Keratinocyte (primary cell): ENCODE results near the gene LAMA4. TPM values are rescaled to one million over a fixed set of nuclear protein-coding genes. Genes with fewer than 3 reads are reported as not detected.

Experiments used
- DNase-seq: peaks from one replicate; pipeline ENCODE4 v3.0.0-alpha.2; 2011; ENCODE audit warnings: low read depth, missing footprints, low spot score
- FAIRE-seq: peaks from 2 replicates; lab custom pipeline; 2011; peaks lifted over from hg19 to GRCh38; lab: Jason Lieb, UNC
- H2AFZ ChIP-seq: 2 replicates; pipeline ENCODE4 v1.6.0; 2012; ENCODE audit warnings: low read length, control low read depth, inconsistent platforms; ENCODE audit not compliant: control insufficient read depth
- H3K27ac ChIP-seq: 2 replicates; pipeline ENCODE4 v1.5.1; 2011; ENCODE audit warnings: low read length; ENCODE audit not compliant: control insufficient read depth, insufficient read depth
- H3K27me3 ChIP-seq: 3 replicates; pipeline ENCODE4 v1.6.0; 2011; ENCODE audit warnings: low read length; ENCODE audit not compliant: control insufficient read depth, insufficient read depth; ENCODE audit errors: extremely low read depth
- H3K36me3 ChIP-seq, 2 experiments: 2 replicates in 1 of 2; 3 replicates in 1 of 2; pipeline ENCODE4 v1.5.1; 2011; ENCODE audit warnings: low read length in 2 of 2, mild to moderate bottlenecking in 1 of 2; ENCODE audit not compliant: control insufficient read depth in 2 of 2, insufficient read depth in 2 of 2; ENCODE audit errors: extremely low read depth in 1 of 2
- H3K4me1 ChIP-seq: 3 replicates; pipeline ENCODE4 v1.5.1; 2011; ENCODE audit warnings: low read length; ENCODE audit not compliant: control insufficient read depth, insufficient read depth; ENCODE audit errors: extremely low read depth
- H3K4me2 ChIP-seq: 3 replicates; pipeline ENCODE4 v1.6.0; 2011; ENCODE audit warnings: low read depth, low read length; ENCODE audit not compliant: control insufficient read depth, insufficient read depth; ENCODE audit errors: extremely low read depth
- H3K4me3 ChIP-seq, 3 experiments: fragments of 200-600 bp in 1 of 3; sonication (generic) in 1 of 3; 2 replicates in 2 of 3; 3 replicates in 1 of 3; pipeline ENCODE4 v1.5.1; 2011 to 2016; ENCODE audit warnings: low read length in 3 of 3, mild to moderate bottlenecking in 3 of 3, control low read depth in 2 of 3, inconsistent platforms in 1 of 3, low read depth in 1 of 3, mixed read lengths in 1 of 3, mixed run types in 1 of 3, moderate library complexity in 1 of 3; ENCODE audit not compliant: control insufficient read depth in 2 of 3, insufficient read depth in 2 of 3; ENCODE audit errors: extremely low read depth in 1 of 3
- H3K79me2 ChIP-seq: 2 replicates; pipeline ENCODE4 v1.6.0; 2012; ENCODE audit warnings: low read length; ENCODE audit not compliant: control insufficient read depth, insufficient read depth
- H3K9ac ChIP-seq: 3 replicates; pipeline ENCODE4 v1.6.0; 2011; ENCODE audit warnings: low read length; ENCODE audit not compliant: control insufficient read depth, insufficient read depth; ENCODE audit errors: extremely low read depth
- H3K9me1 ChIP-seq: 3 replicates; pipeline ENCODE4 v1.6.0; 2011; ENCODE audit warnings: low read length; ENCODE audit not compliant: control insufficient read depth, insufficient read depth; ENCODE audit errors: extremely low read depth
- H3K9me3 ChIP-seq: 2 replicates; pipeline ENCODE4 v1.5.1; 2012; ENCODE audit warnings: low read depth, low read length; ENCODE audit not compliant: control insufficient read depth
- H4K20me1 ChIP-seq: 3 replicates; pipeline ENCODE4 v1.6.0; 2011; ENCODE audit warnings: low read length; ENCODE audit not compliant: control insufficient read depth, insufficient read depth; ENCODE audit errors: extremely low read depth
- CTCF ChIP-seq, 3 experiments: IDR thresholded peaks in 1 of 3; conservative IDR thresholded peaks in 1 of 3; optimal IDR thresholded peaks in 1 of 3; 2 replicates in 2 of 3; 3 replicates in 1 of 3; pipeline versions ENCODE3 to v1.5.1; 2011; ENCODE audit warnings: low read length in 3 of 3, mild to moderate bottlenecking in 3 of 3, moderate library complexity in 2 of 3, control low read depth in 1 of 3, inconsistent platforms in 1 of 3; ENCODE audit not compliant: insufficient read depth in 2 of 3; ENCODE audit errors: extremely low read depth in 1 of 3
- EZH2 ChIP-seq: IDR thresholded peaks from one replicate; pipeline ENCODE4 v1.6.1; 2012; ENCODE audit warnings: inconsistent platforms, mild to moderate bottlenecking, low read length, moderate library complexity
- dilution Hi-C: fragments of 300-500 bp; cut with MboI; formaldehyde crosslinking; loops from one replicate; pipeline ENCODE4 v1.7.0; 2020; ENCODE audit warnings: low sequenced_read_pairs; ENCODE audit not compliant: extremely low pct_ligation_motif_present
- polyA plus RNA-seq, 5 experiments: library from polyadenylated mRNA; depleted of rRNA in 3 of 5; stranded (reverse) in 3 of 5; stranded (forward) in 1 of 5; unstranded in 1 of 5; fragments of >200 nt; gene quantifications; 1 replicate in 1 of 5; 2 replicates in 3 of 5; 3 replicates in 1 of 5; pipeline versions ENCODE4 v1.2.1 to v1.2.3, GENCODE V29; 2011 to 2012; ENCODE audit warnings: missing spikeins in 2 of 5, low read depth in 1 of 5, low replicate concordance in 1 of 5

Gene LAMA4
- polyA plus RNA-seq, 1 donor (not counting 4 experiments of a cell fraction or from before 2014, with no cell fraction given), result 0.12 TPM

GRCh38 chr6:112081569-112081968 is 172.8 kb downstream of the LAMA4 start:
- TF ChIP-seq CTCF (optimal IDR thresholded peaks at IDR 0.05 in 1 of 3, IDR thresholded peaks at IDR 0.05 in 1 of 3, conservative IDR thresholded peaks at IDR 0.05 in 1 of 3; ENCODE audit: extremely low read depth in 1 of 3, insufficient read depth in 2 of 3, low read length in 3 of 3), result no peak
- TF ChIP-seq EZH2, result no peak
- Histone ChIP-seq H3K9me1 (no peaks in the 10 kb centered on the region), H3K4me2 (no peak overlapping the region), H3K36me3 (peaks cover 3 to 31% of the 10 kb centered on the region in 2 experiments), H4K20me1 (no peaks in the 10 kb centered on the region), H3K9me3 (no peaks in the 10 kb centered on the region), H3K79me2 (no peaks in the 10 kb centered on the region), H3K4me1 (no peaks in the 10 kb centered on the region), H3K27ac (no peak overlapping the region), H3K9ac (no peak overlapping the region), H2AFZ (no peak overlapping the region), H3K27me3 (no peaks in the 10 kb centered on the region), H3K4me3 (no peak overlapping the region)
- no peak for DNase-seq
- FAIRE-seq, result no peak
- dilution Hi-C loops, result no loop called here

GRCh38 chr6:112066606-112067005 is 187.8 kb downstream of the LAMA4 start:
- Histone ChIP-seq H3K9me1 (no peaks in the 10 kb centered on the region), H3K4me3 (no peak overlapping the region), H3K79me2 (no peaks in the 10 kb centered on the region), H3K4me2 (no peak overlapping the region), H2AFZ (no peak overlapping the region), H3K36me3 (no peaks in the 10 kb centered on the region), H4K20me1 (no peaks in the 10 kb centered on the region), H3K27me3 (no peaks in the 10 kb centered on the region), H3K9me3 (no peaks in the 10 kb centered on the region), H3K9ac (no peak overlapping the region), H3K27ac (no peak overlapping the region), H3K4me1 (no peaks in the 10 kb centered on the region)
- dilution Hi-C loops, result no loop called here
- TF ChIP-seq EZH2, result no peak
- DNase-seq (no peak), FAIRE-seq (no peak)

- Histone ChIP-seq H4K20me1 (no peaks in the 10 kb centered on the region), H3K36me3 (no peaks in the 10 kb centered on the region), H3K4me2 (no peak overlapping the region), H3K4me3 (no peak overlapping the region), H2AFZ (no peak overlapping the region), H3K27me3 (no peaks in the 10 kb centered on the region), H3K9me3 (no peaks in the 10 kb centered on the region), H3K4me1 (no peaks in the 10 kb centered on the region), H3K9me1 (no peaks in the 10 kb centered on the region), H3K27ac (no peak overlapping the region), H3K9ac (no peak overlapping the region), H3K79me2 (no peaks in the 10 kb centered on the region)
- FAIRE-seq (no peak), DNase-seq (no peak)
- dilution Hi-C loops, result no loop called here
- no peak for TF ChIP-seq EZH2
- no peak for TF ChIP-seq CTCF (optimal IDR thresholded peaks at IDR 0.05 in 1 of 3, IDR thresholded peaks at IDR 0.05 in 1 of 3, conservative IDR thresholded peaks at IDR 0.05 in 1 of 3; ENCODE audit: extremely low read depth in 1 of 3, insufficient read depth in 2 of 3, low read length in 3 of 3)
Observed at GRCh38 chr6:112065426-112065986, 188.9 kb downstream of the LAMA4 start.
